ENCODE measurements around the gene MTERF4.
"Not testable (repeated sequence)": the region's sequence is repeated elsewhere in the genome, so short reads cannot be mapped to it uniquely, and the experiment has no call there.

Gene MTERF4

GRCh38 chr2:241103176-241103595 lies 1.1 kb upstream of the MTERF4 start:
- no peak for TF ChIP-seq CTCF (IDR thresholded peaks at IDR 0.05; ENCODE audit: low read depth, low read length)
- peak overlapping the region; percentile 76 for H3K4me3 ChIP-seq (ENCODE audit: low read depth, low read length)

GRCh38 chr2:241099246-241099645 lies 2.8 kb downstream of the MTERF4 start:
- TF ChIP-seq CTCF (IDR thresholded peaks at IDR 0.05; ENCODE audit: low read depth, low read length): no peak
- H3K4me3 ChIP-seq (ENCODE audit: low read depth, low read length): no peak overlapping the region

GRCh38 chr2:241096979-241097378 lies 5.1 kb downstream of the MTERF4 start:
- H3K4me3 ChIP-seq (ENCODE audit: low read depth, low read length): no peak overlapping the region
- TF ChIP-seq CTCF (IDR thresholded peaks at IDR 0.05; ENCODE audit: low read depth, low read length): no peak

- no peak for TF ChIP-seq CTCF (IDR thresholded peaks at IDR 0.05; ENCODE audit: low read depth, low read length)
- no peak overlapping the region for H3K4me3 ChIP-seq (ENCODE audit: low read depth, low read length)
Measured at GRCh38 chr2:241095594-241096290, 6.3 kb downstream of the MTERF4 start.

- no peak overlapping the region for H3K4me3 ChIP-seq (ENCODE audit: low read depth, low read length)
- TF ChIP-seq CTCF (IDR thresholded peaks at IDR 0.05; ENCODE audit: low read depth, low read length): no peak
Measured at GRCh38 chr2:241094924-241095420, 7.1 kb downstream of the MTERF4 start.

GRCh38 chr2:241094172-241094571 lies 7.9 kb downstream of the MTERF4 start:
- no peak overlapping the region for H3K4me3 ChIP-seq (ENCODE audit: low read depth, low read length)
- no peak for TF ChIP-seq CTCF (IDR thresholded peaks at IDR 0.05; ENCODE audit: low read depth, low read length)

- not testable (repeated sequence) for H3K4me3 ChIP-seq (ENCODE audit: low read depth, low read length)
Measured at GRCh38 chr2:241093133-241093781, 8.8 kb downstream of the MTERF4 start.
